ENCODE measurements around the gene EPC1.

DNA sequence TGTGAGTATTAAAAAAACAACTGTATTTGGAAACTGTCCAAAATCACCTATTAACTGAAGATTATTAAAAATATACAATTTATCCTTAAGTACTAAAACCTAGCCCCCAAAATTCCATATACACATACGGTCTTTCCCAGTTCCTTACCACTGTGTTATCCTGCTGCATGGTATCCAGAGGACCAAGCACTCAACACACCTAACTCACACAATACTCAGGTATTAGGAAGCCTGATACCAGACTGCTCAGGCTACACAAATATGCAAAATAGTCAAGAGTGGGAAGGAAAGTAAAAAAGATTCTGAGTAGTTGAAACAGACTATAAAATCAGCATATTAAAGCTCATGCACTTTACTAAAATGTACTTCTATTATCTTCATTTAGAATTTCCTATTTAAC is 67.2 kb downstream of the EPC1 start:
- TF ChIP-seq POLR2A (IDR thresholded peaks at IDR 0.05), result no peak
- TF ChIP-seq, protein P1, sequence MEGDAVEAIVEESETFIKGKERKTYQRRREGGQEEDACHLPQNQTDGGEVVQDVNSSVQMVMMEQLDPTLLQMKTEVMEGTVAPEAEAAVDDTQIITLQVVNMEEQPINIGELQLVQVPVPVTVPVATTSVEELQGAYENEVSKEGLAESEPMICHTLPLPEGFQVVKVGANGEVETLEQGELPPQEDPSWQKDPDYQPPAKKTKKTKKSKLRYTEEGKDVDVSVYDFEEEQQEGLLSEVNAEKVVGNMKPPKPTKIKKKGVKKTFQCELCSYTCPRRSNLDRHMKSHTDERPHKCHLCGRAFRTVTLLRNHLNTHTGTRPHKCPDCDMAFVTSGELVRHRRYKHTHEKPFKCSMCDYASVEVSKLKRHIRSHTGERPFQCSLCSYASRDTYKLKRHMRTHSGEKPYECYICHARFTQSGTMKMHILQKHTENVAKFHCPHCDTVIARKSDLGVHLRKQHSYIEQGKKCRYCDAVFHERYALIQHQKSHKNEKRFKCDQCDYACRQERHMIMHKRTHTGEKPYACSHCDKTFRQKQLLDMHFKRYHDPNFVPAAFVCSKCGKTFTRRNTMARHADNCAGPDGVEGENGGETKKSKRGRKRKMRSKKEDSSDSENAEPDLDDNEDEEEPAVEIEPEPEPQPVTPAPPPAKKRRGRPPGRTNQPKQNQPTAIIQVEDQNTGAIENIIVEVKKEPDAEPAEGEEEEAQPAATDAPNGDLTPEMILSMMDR (IDR thresholded peaks at IDR 0.05 in 8 of 11, conservative IDR thresholded peaks at IDR 0.05 in 3 of 11), result no peak
